ENCODE results near the gene AXIN1. TPM values are rescaled to one million over a fixed set of nuclear protein-coding genes. Genes with fewer than 3 reads are reported as not detected.

Gene AXIN1
- total and polyA plus RNA-seq, 2 donors (not counting 1 experiment from before 2014, with no cell fraction given): 5.1 to 18.7 TPM

- Histone ChIP-seq H3K9ac (ENCODE audit: insufficient read depth, low read length) (no peak overlapping the region), H3K79me2 (ENCODE audit: control insufficient read depth, insufficient read depth, low read length) (no peaks in the 10 kb centered on the region), H3K27ac (ENCODE audit: insufficient read depth, low read length) (no peak overlapping the region), H3K4me3 (replicated peaks in 1 of 4; ENCODE audit: control extremely low read depth in 1 of 4, insufficient read depth in 1 of 4, low read depth in 3 of 4, low read length in 4 of 4) (no peak overlapping the region), H4K20me1 (ENCODE audit: control insufficient read depth, extremely low read depth, insufficient read depth, low read length) (no peaks in the 10 kb centered on the region), H2AFZ (ENCODE audit: low read length) (no peak overlapping the region), H3K9me3 (ENCODE audit: control insufficient read depth, insufficient read depth, low read depth, low read length) (no peaks in the 10 kb centered on the region), H3K4me2 (ENCODE audit: extremely low read depth, insufficient read depth, low read length) (no peak overlapping the region), H3K36me3 (ENCODE audit: control insufficient read depth, insufficient read depth, low read length) (no peaks in the 10 kb centered on the region), H3K4me1 (ENCODE audit: control insufficient read depth, extremely low read depth, insufficient read depth, low read length) (no peaks in the 10 kb centered on the region), H3K27me3 (ENCODE audit: control insufficient read depth, insufficient read depth, low read length) (no peaks in the 10 kb centered on the region)
- TF ChIP-seq CTCF (conservative IDR thresholded peaks at IDR 0.05 in 1 of 2, IDR thresholded peaks at IDR 0.05 in 1 of 2; ENCODE audit: low read depth in 1 of 2, low read length in 2 of 2): no peak
- no peak for TF ChIP-seq EZH2 (IDR thresholded peaks at IDR 0.05; ENCODE audit: low read length, missing control alignments)
- DNase-seq (ENCODE audit: low read depth in 2 of 2): no peak
Observed at GRCh38 chr16:359871-360697, 7.6 kb upstream of the AXIN1 start.

- Histone ChIP-seq H3K9ac (ENCODE audit: insufficient read depth, low read length) (no peak overlapping the region), H3K4me2 (ENCODE audit: extremely low read depth, insufficient read depth, low read length) (no peak overlapping the region), H3K9me3 (ENCODE audit: control insufficient read depth, insufficient read depth, low read depth, low read length) (no peaks in the 10 kb centered on the region), H4K20me1 (ENCODE audit: control insufficient read depth, extremely low read depth, insufficient read depth, low read length) (no peaks in the 10 kb centered on the region), H3K27ac (ENCODE audit: insufficient read depth, low read length) (no peak overlapping the region), H2AFZ (ENCODE audit: low read length) (no peak overlapping the region), H3K4me1 (ENCODE audit: control insufficient read depth, extremely low read depth, insufficient read depth, low read length) (no peaks in the 10 kb centered on the region), H3K36me3 (ENCODE audit: control insufficient read depth, insufficient read depth, low read length) (no peaks in the 10 kb centered on the region), H3K27me3 (ENCODE audit: control insufficient read depth, insufficient read depth, low read length) (no peaks in the 10 kb centered on the region), H3K4me3 (replicated peaks in 1 of 4; ENCODE audit: control extremely low read depth in 1 of 4, insufficient read depth in 1 of 4, low read depth in 3 of 4, low read length in 4 of 4) (no peak overlapping the region), H3K79me2 (ENCODE audit: control insufficient read depth, insufficient read depth, low read length) (no peaks in the 10 kb centered on the region)
- TF ChIP-seq EZH2 (IDR thresholded peaks at IDR 0.05; ENCODE audit: low read length, missing control alignments) (no peak), CTCF (conservative IDR thresholded peaks at IDR 0.05 in 1 of 2, IDR thresholded peaks at IDR 0.05 in 1 of 2; ENCODE audit: low read depth in 1 of 2, low read length in 2 of 2) (no peak)
- DNase-seq (ENCODE audit: low read depth in 2 of 2): no peak
Observed at GRCh38 chr16:359067-359763, 6.7 kb upstream of the AXIN1 start.

DNA sequence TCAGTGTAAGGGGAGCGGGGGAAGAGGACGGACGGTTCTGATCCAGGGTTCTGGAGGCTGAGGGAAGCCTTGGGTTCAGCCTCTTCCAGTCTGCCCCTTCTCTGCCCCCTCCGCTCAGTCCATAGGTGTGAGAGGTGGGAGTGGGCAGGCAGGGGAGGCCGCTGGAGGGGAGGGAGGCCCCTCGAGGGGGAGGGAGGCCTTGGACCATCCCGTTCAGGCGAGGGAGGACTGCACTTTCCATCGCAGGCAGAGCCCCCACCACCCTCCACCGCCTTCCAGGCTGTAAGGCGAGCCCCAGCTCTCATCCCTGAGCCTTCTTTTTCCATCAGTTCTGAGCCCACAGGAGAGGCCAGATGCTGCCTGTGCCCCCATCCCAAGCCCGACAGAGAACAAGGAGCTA is 4.2 kb upstream of the AXIN1 start:
- no peak overlapping the region for H3K4me2 ChIP-seq (ENCODE audit: extremely low read depth, insufficient read depth, low read length)
- no peaks in the 10 kb centered on the region for H4K20me1 ChIP-seq (ENCODE audit: control insufficient read depth, extremely low read depth, insufficient read depth, low read length)
- no peak overlapping the region for H3K9ac ChIP-seq (ENCODE audit: insufficient read depth, low read length)
- no peaks in the 10 kb centered on the region for H3K9me3 ChIP-seq (ENCODE audit: control insufficient read depth, insufficient read depth, low read depth, low read length)
- H2AFZ ChIP-seq (ENCODE audit: low read length): no peak overlapping the region
- H3K4me1 ChIP-seq (ENCODE audit: control insufficient read depth, extremely low read depth, insufficient read depth, low read length): no peaks in the 10 kb centered on the region
- no peaks in the 10 kb centered on the region for H3K27me3 ChIP-seq (ENCODE audit: control insufficient read depth, insufficient read depth, low read length)
- peaks cover under 1% of the 10 kb centered on the region for H3K79me2 ChIP-seq (ENCODE audit: control insufficient read depth, insufficient read depth, low read length)
- H3K4me3 ChIP-seq (replicated peaks in 1 of 4; ENCODE audit: control extremely low read depth in 1 of 4, insufficient read depth in 1 of 4, low read depth in 3 of 4, low read length in 4 of 4): no peak overlapping the region
- H3K27ac ChIP-seq (ENCODE audit: insufficient read depth, low read length): no peak overlapping the region
- no peaks in the 10 kb centered on the region for H3K36me3 ChIP-seq (ENCODE audit: control insufficient read depth, insufficient read depth, low read length)
- TF ChIP-seq EZH2 (IDR thresholded peaks at IDR 0.05; ENCODE audit: low read length, missing control alignments): no peak
- no peak for TF ChIP-seq CTCF (conservative IDR thresholded peaks at IDR 0.05 in 1 of 2, IDR thresholded peaks at IDR 0.05 in 1 of 2; ENCODE audit: low read depth in 1 of 2, low read length in 2 of 2)
- DNase-seq (ENCODE audit: low read depth in 2 of 2): no peak
